Stimulated activated CD4-positive, alpha-beta T cell treated with anti-CD3 and anti-CD28 coated beads, Interleukin-2, amount 100 ng/mL, for 48 hours (primary cell): Measurements from ENCODE around the gene SETBP1.

Experiments used
- DNase-seq, 2 donors: peaks; one replicate each; pipeline ENCODE4 v3.0.0-alpha.2; 2020

The SETBP1 gene

DNA sequence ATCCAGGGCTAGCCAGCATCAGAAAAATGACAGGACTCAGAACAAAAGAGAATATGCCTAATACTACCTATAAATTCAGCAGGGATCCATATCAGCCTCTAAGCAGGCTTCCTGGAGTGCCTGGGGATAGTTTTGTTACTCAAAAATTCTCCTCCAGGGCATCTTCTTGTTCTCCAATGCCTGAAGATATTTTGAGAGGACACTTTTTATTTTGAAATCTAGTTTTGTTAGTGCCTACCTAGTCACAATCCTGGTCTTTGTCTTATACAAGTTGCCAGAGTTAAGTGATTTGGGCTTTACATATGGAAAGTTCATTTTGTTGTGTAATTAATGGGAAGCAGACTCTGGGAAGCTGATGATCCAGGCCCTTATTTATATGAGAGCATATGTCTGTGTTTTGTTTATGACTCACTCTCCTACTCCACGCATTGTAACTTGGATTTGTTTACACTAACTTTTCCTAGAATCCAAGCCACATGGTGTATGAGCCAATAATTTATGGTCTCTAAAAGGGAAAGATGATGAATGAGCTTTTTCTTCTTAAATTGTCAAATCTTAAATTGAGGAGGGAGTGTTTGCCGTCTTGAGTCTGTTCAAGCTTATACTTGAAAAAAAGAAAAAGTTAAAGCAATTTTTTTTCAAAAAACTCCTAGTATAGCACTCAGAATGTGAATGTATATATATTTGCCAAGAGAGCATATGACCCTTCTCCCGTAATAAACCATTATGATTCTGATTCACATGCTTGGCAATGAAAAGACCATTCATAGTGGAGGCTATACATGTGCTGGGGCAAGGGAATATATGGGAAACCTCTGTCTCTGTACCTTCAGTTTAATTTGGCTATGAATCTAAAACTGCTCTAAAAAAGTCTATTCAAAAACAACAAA lies 370.3 kb downstream of the SETBP1 start:
- DNase-seq = no peak

DNA sequence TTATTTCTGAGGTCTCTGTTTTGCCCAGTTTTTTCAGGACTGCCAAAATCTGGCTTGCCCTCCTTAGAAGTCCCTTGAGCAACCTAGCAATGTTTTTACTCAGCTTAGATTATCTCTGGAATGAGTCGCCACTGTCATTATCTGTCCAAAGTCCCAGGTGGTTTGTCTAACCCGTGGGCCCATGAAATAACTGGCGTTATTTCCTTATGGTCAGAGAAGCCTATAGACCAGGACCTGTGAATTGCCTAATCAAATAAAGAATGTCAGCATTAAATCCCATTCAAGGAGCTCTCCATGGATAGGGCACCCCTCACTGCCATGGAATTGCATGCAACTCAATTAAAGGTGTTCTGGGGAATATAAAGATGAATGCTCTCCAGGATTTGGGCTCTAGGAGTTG lies 373.9 kb downstream of the SETBP1 start:
- no peak for DNase-seq

DNA sequence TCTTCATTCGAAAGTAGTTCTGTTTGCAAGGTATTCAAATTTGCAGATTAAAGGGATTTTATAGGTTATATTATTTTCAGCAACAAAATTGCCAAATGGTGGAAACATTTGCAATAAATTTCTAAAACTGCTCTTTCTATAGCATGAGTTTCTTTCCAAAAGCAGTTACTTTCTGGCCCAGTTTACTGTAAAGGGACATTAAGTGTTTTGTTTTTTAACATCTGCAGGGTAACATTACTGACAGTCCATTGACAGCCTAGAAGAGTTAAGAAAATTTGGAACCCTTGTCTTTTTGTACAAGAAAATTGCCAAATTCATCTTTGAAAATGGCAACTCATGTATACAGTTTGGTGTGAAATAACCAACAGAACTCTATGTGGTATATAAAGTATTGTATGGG lies 375.1 kb downstream of the SETBP1 start:
- no peak for DNase-seq

DNA sequence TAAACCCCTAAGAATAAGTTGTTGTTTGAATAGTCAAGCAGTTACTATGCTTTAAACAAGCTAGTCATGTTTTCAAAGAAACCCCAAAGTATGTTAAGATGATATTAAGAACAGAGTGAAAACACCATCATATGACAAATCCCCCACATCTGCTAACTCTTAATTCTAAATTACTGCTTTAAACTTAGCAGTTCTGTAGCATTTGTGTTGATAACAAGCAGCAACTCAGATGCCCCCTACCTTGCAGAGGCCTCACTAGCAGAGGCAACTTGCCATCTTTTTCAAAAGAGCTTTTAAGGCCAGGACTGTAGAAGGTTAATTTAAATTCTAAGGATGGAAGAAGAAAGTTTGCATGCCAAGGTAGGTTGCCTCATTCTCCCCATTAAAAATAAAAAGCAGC lies 376.2 kb downstream of the SETBP1 start:
- DNase-seq = no peak

DNA sequence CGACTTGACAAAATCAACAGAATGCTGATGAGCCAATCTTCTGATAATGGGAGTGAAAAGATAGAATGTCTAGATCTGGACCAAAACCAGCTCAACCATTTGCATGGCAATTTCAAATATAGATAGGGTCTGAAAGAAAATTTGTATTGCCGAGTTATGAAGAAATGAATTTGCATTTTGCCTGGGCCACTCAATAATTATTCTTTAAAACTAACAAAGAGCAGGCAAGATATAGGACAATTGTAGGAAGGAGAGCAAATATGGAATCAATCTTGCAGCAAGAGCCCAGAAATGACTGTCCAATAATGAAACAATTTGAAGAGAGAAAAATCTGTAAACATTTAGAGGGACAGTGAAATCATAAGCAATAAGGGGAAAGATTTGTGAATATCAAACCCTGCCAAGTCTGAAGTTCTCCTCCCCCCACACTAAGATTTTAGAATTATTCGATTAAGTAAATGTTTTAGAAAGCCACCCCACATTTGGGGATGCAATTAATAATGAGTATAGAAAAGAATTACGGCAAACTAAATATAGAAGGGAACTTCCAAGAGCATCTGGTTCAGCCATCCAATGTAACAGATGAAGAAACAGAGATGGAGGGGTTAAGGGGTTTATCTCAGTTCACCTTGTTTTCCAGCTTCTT lies 377.4 kb downstream of the SETBP1 start:
- DNase-seq = no peak

DNA sequence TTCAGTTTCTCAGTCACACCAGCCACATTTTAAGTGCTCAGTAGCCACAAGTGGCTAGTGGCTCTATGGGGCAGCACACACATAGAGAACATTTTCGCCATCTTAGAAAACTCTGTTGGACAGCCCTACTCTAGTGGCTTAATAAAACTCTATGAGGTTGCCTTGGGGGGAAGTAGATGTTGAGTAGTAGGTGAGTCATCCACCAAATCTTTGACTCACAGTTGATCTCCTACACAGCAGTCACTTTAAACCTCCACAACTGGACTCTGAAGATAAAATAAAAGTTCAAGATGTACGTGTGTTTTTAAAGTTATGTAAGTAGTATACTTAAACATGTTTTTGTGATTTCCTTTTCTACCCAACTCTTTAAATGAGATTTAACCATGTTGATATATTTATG lies 379.0 kb downstream of the SETBP1 start:
- no peak for DNase-seq

DNA sequence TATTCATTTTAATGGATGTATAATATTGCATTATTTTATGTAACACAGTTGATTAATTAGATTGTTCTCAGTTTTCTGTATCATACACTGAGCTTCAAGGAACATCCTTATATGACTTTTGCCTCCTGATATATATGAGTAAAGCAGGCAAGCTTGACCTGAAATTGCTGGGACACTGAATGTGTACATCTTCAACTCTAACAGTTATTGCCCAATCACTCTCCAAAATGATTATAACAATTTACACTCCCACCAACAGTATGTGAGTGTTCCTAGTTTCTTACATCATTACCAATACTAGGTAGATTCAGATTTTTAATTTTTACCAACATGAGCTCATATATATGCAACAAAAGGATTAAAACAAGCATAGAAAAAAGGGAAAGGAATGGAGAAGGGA lies 379.4 kb downstream of the SETBP1 start:
- DNase-seq = no peak

DNA sequence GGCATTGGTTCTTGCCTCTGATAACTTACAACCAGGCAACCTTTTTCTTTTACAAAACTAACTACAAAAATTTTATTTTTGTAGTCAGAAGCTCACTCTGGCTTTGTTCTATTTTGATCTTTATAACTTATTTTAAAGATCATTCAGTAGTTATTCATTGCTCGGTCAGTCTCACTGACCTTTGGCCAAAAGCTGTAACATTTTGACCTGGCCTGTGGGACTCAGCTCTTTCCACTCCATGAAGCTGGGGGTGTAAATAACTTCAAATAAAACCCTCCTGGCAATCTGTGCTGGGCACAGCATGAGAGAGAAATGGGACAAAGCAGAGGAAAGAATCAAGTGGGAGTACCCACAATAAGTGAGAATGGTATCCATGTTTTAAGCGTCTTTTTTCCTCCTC lies 380.7 kb downstream of the SETBP1 start:
- no peak for DNase-seq

DNA sequence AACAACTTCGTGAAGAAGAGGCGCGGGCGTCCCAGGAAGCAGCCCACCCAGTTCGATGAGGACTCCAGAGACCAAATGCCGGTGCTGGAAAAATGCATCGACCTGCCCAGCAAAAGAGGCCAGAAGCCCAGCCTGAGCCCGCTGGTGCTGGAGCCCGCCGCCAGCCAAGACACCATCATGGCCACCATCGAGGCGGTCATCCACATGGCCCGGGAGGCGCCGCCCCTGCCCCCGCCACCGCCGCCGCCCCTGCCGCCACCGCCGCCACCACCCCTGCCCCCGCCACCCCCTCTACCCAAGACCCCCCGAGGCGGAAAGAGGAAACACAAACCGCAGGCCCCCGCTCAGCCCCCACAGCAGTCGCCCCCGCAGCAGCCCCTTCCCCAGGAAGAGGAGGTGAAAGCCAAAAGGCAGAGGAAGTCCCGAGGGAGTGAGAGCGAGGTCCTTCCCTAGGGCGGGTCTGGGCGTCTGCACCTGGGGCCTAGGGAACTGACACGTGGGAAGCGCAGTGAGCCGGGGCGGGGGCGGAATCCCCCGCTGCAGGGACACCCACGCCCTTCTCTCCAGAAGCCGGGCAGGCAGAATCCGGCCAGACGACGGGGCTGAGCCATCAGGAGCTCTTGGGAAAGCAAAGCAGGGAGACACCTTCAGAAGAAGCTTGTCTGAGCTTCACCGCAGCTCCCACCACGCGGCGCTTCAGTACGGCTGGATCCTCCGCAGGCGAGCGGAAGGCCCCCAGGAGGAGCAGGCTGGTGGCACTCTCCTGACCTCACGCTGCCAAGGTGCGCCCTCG lies 382.8 kb downstream of the SETBP1 start:
- DNase-seq = no peak

DNA sequence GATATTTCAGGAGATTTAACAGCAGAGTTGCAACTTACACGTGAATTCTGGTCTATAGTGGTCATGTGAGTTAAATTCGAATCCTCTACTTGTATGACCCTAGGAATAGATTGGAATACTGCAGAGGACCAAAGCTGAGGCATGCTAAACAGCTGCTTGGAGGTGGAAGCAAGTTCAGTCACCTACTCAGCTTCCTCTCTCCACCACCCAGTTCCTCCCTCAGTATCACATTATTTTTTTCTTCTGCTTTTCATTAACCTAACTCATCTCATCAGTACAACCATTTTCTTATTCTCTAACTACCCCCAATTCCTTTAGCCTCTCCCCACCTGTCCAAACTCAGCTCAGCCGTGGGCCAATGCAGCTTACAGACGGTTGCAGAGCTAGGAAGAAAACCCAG lies 385.5 kb downstream of the SETBP1 start:
- no peak for DNase-seq

DNA sequence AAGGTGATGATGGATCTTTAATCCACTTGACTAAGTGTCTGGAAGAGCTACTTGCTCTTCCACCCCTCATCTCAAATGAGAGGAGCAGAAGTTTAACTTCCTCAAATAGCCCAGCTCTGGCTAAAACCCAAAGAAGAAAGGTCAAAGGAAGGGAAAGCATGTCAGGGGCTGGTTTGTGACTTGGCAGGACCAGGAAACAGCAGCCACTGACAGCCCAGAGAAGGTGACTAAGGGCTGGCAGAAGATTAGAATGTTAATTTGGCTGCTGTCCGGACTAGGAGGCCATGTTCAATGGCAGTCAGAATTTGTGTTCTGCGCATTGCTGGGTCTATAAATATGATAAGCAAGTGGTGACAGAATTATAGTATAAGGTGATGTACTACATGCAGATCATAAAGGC lies 386.2 kb downstream of the SETBP1 start:
- no peak for DNase-seq

DNA sequence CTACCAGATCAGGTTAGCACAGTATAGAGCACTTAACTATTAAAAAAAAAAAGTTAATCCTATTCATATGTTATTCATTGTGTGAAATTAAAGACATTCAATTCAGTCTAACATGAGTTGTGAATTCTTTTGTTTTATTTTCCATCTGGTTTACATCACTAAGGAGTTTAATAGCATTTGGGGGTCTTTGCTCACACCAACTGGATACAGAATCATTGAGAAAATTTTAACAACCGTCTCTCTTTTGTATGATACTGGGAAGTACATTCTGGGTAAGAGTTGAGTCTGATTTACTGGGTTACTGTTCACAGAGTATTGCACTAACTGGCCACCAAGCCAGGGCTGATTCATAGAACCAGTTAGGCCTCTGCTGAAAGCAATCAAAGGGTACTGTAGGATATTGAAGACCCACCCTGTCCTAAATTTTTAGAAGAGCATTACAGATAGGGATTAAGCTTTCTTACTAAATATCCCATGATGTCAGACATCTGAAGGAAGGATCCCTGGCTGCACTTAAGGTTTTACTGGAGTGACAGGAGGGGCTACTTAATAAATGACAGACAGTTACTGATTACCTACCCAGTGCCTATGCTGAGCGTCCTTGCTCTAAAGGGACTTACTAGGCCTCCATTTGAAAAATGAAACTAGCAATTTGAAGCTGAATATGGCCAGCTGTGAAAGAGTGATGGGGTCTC lies 387.9 kb downstream of the SETBP1 start:
- DNase-seq = no peak

DNA sequence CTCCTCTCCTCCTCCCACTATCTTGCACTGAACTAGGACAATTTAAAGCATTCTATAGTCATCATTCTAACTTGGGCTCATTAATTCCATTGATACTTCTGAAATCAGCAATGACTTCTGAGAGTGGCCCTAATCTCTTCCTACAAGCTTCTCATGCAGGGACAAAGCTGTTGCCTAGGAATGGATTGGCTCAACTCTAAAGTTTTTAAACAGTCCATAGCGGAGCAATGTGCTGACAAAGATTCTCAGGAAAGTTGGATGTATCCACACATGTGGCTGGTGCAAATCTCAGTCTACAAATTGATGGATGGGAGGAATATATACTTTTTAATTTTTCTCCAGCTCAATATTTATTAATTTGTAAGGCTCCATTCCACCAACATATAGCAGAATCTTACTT lies 388.9 kb downstream of the SETBP1 start:
- no peak for DNase-seq

DNA sequence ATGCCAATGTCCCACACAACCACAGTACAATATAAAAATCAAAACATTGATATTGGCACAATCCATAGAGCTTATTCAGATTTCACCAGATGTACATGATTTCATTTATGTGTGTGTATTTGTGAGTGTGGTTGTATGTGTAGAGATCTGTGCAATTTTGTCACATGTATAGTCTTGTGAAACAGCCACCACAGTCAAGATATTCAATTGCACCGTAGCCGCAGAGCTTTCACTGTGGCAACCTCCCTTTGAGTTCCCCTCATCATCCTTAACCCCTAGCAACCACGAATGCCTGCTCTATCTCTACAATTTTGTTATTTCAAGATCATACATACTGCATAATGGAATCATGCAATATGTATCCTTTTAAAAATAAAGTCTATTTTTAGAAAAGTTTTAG lies 391.3 kb downstream of the SETBP1 start:
- DNase-seq = no peak

DNA sequence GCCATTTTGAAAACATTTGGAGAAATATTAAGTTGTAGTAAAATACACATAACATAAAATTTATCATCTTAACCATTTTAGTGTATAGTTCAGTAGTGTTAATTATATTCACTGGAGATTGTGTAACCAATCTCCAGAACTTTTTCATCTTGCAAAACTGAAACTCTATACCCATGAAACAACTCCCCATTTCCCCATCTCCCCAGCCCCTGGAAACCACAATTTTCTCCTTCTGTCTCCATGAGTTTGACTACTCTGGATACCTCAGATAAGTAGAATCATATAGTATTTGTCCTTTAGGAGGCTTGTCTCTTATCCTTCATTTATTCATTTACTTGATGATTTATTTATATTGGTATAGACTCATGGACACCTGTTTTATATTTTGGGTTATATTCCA lies 392.9 kb downstream of the SETBP1 start:
- no peak for DNase-seq

DNA sequence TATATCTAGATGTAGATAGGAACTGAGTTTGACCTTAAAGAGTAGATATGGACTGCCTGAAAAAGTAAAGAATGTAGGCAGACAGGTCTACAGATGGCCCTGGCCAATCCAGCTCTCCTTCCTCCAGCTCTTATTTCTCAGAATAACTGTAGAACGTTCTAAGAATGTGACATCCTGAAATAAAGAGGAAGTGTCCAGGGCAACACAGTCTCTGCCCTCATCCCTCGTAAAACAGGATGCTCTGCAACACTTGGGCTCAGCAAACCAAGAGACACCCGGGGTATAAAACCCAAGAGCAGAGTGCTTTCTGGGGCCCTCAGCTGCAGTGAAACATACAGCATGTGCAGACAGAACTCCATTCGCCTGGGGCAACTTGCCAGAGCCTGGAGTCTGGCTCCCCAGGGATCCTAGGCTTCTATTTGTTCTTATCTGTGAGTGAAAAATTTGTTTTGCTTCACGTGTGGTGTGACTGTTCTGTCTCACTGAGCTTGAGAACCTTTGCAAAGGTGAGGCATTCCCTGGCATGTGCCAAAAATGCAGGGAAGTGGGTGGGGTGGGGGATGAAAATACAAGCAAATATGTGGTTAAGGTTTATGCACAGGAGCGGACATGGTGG lies 401.0 kb downstream of the SETBP1 start:
- no peak for DNase-seq

DNA sequence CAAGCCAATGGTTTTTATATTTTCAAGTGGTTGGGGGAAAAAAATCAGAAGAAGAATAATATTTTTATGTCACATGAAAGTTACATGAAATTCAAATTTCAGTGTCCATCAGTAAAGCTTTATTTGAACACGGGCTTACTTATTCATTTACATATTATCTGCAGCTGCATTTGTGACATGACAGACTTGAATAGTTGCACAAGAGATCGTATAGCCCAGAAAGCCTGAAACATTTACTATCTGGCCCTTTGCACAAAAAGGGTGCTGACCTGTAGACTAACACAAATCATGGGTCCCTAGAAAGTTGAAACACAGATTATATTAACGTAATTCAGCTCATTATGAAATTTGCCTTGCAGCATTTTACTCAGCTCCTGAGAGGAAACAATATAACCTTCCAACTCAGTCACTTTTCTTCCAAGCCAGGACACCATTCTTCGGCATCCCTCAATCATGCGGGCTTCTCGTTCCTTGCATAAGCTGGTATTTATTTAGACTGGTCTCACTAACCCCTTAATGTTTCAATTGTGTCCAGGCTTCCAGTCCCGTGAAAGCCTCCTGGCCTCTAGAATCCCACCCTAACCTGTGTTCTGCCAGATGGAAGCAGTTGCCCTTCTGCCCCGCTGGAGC lies 402.7 kb downstream of the SETBP1 start:
- DNase-seq = no peak

DNA sequence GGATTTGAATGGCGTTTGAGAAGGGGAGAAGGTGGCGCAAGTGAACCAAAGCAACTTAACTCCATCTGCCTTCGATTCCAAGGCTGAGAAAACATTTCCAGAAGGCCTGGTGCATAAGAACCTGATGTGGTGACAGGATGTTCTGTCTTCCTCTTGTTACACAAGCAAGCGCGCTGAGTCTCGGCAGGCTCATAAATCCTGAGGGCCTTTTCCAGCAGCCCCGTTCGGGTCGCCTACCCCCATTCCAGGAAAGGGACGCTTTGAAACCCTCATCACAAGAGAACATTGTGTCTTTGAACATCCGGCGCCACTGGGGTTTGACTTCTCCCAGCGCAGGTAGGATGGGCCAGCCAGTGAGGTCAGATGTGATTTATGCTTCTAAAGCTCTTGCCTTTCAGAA lies 403.5 kb downstream of the SETBP1 start:
- DNase-seq = no peak

DNA sequence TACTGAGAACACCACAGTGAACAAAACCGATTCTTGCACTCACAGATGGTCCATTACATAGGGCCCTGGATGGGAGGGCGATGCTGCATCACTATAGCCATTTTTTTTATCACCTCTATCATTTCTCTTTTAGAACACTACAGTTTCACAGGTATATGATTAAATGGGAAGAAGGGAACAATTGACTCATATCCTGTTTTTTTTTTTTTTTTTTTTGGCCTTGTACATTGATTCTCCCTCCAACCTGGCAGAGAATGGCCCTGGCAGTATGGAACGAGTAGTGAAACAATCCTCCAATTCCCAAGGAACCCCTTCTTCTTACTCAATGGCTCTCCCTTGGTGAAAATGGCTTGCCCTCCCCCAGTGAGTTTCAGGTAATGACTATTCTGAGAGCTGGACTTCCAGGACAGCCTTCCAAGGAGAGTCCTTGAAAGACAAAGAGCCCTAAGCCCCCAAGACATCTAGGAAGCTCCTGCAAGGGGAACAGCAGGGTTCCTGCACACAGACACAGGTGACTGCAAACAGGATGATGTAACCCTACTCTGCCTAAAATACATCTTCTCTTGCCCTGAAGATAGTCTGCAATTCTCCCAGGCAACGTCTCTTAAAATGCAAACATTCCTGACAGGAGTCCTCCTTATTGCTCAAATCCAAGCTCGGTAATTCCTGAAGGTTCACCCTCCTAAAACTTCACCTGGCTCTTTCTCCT lies 405.4 kb downstream of the SETBP1 start:
- DNase-seq = no peak

DNA sequence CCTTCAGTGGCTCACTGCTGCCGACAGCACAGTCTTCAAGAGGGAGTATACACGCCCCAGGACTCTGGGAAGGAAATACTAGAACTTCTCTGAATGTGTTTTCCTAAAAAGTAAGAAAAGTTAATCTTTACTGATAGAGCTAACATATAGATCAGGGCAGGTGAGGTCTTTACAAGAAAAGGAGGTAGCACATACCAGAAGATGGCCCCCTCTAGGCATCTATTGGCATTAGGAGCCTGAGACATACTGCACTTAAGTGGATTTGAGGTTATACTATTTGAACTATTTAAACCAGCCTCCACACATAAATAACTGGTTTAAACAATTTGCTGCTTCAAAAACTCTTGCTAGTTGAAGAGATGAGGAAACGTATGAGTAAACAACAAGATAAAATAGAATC lies 406.1 kb downstream of the SETBP1 start:
- DNase-seq = no peak

DNA sequence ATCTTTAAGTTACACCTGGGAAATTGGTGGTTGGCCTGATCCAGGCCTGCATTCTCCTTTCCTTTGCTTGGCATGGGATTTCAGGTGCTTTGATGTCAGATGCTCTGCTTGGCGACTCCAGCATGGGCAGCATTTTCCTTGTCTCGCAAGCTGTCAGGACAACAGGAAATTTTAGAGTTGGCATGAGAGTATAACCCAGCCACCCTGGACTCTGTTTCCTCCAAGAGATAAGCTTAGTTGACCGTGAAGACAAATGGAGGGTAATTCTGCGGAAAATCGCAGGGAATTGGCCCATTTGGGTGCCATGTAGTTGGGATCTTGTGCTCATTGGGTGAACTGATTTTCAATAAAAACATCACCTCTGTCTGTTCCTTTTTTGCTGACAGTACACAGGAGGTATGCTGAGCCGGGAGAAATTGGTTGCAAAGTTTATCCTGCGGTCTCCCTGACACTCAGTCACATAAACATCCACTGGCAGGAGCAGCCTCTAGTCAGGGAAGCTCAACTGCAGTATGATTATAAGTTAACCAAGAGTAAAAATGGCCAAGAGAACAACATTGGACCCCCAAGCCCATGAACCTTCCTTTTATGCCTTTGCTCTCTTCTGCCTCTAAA lies 409.9 kb downstream of the SETBP1 start:
- no peak for DNase-seq
